Measurements from ENCODE around the gene TMPRSS6. TPM values are rescaled to one million over a fixed set of nuclear protein-coding genes. Genes with fewer than 3 reads are reported as not detected.

Gene TMPRSS6
- total RNA-seq, 1 experiment from 2014 or later = not detected

- no peak for TF ChIP-seq CTCF (IDR thresholded peaks at IDR 0.05; ENCODE audit: unreplicated experiment)
- peaks cover 7% of the 10 kb centered on the region for H3K36me3 Mint-ChIP-seq (ENCODE audit: insufficient read depth, unreplicated experiment)
- BruUV-seq (replicated peaks) = no TSS peak
- ChIA-PET CTCF (no interaction called here), POLR2A (no interaction called here)
- H3K27me3 Mint-ChIP-seq (ENCODE audit: insufficient read depth, unreplicated experiment) = no peaks in the 10 kb centered on the region
- H3K9me3 Mint-ChIP-seq (ENCODE audit: unreplicated experiment) = no peaks in the 10 kb centered on the region
- intact Hi-C loops (cut with micrococcal nuclease) = no loop called here
- H3K27ac Mint-ChIP-seq (ENCODE audit: low read depth, unreplicated experiment) = no peak overlapping the region
- no peak for DNase-seq (ENCODE audit: unreplicated experiment)
- peaks cover 6% of the 10 kb centered on the region for H3K4me1 Mint-ChIP-seq (ENCODE audit: insufficient read depth, unreplicated experiment)
- no peak overlapping the region for H3K4me3 Mint-ChIP-seq (ENCODE audit: unreplicated experiment)
Observed at GRCh38 chr22:37049224-37049623, 60.3 kb downstream of the TMPRSS6 start.

- Mint-ChIP-seq H3K9me3 (ENCODE audit: unreplicated experiment) (no peaks in the 10 kb centered on the region), H3K4me1 (ENCODE audit: insufficient read depth, unreplicated experiment) (peaks cover 6% of the 10 kb centered on the region), H3K27ac (ENCODE audit: low read depth, unreplicated experiment) (no peak overlapping the region), H3K27me3 (ENCODE audit: insufficient read depth, unreplicated experiment) (no peaks in the 10 kb centered on the region), H3K36me3 (ENCODE audit: insufficient read depth, unreplicated experiment) (peaks cover 7% of the 10 kb centered on the region), H3K4me3 (ENCODE audit: unreplicated experiment) (no peak overlapping the region)
- no TSS peak for BruUV-seq (replicated peaks)
- ChIA-PET POLR2A (no interaction called here), CTCF (interaction anchor here (0.5 kb wide), 1 partner anchor 95 kb away, joined by 5 read pairs; no protein-coding TSS in a partner anchor)
- DNase-seq (ENCODE audit: unreplicated experiment) = no peak
- intact Hi-C loops (cut with micrococcal nuclease) = no loop called here
- no peak for TF ChIP-seq CTCF (IDR thresholded peaks at IDR 0.05; ENCODE audit: unreplicated experiment)
Observed at GRCh38 chr22:37048133-37048532, 61.4 kb downstream of the TMPRSS6 start.

GRCh38 chr22:37047006-37047405 is 62.5 kb downstream of the TMPRSS6 start:
- CTCF ChIA-PET = no interaction called here
- Mint-ChIP-seq H3K27ac (ENCODE audit: low read depth, unreplicated experiment) (no peak overlapping the region), H3K9me3 (ENCODE audit: unreplicated experiment) (no peaks in the 10 kb centered on the region), H3K36me3 (ENCODE audit: insufficient read depth, unreplicated experiment) (no peaks in the 10 kb centered on the region), H3K4me1 (ENCODE audit: insufficient read depth, unreplicated experiment) (no peaks in the 10 kb centered on the region), H3K4me3 (ENCODE audit: unreplicated experiment) (no peak overlapping the region), H3K27me3 (ENCODE audit: insufficient read depth, unreplicated experiment) (no peaks in the 10 kb centered on the region)
- BruUV-seq (replicated peaks) = no TSS peak
- DNase-seq (ENCODE audit: unreplicated experiment) = no peak
- TF ChIP-seq CTCF (IDR thresholded peaks at IDR 0.05; ENCODE audit: unreplicated experiment) = no peak
- intact Hi-C loops (cut with micrococcal nuclease) = no loop called here
- POLR2A ChIA-PET = interaction anchor here (0.6 kb wide), 1 partner anchor 365 kb away, joined by 6 read pairs; no protein-coding TSS in a partner anchor

- Mint-ChIP-seq H3K4me1 (ENCODE audit: insufficient read depth, unreplicated experiment) (no peaks in the 10 kb centered on the region), H3K36me3 (ENCODE audit: insufficient read depth, unreplicated experiment) (no peaks in the 10 kb centered on the region), H3K4me3 (ENCODE audit: unreplicated experiment) (no peak overlapping the region), H3K27me3 (ENCODE audit: insufficient read depth, unreplicated experiment) (no peaks in the 10 kb centered on the region), H3K9me3 (ENCODE audit: unreplicated experiment) (no peaks in the 10 kb centered on the region), H3K27ac (ENCODE audit: low read depth, unreplicated experiment) (no peak overlapping the region)
- CTCF ChIA-PET = interaction anchor here (0.6 to 2.0 kb wide), 5 partner anchors 18 to 499 kb away, joined by 3 to 5 read pairs (median 3); no protein-coding TSS in a partner anchor
- DNase-seq (ENCODE audit: unreplicated experiment) = no peak
- TF ChIP-seq CTCF (IDR thresholded peaks at IDR 0.05; ENCODE audit: unreplicated experiment) = no peak
- intact Hi-C loops (cut with micrococcal nuclease) = no loop called here
- POLR2A ChIA-PET = interaction anchor here (0.6 kb wide), 1 partner anchor 365 kb away, joined by 6 read pairs; no protein-coding TSS in a partner anchor
- no TSS peak for BruUV-seq (replicated peaks)
Observed at GRCh38 chr22:37046589-37046988, 62.9 kb downstream of the TMPRSS6 start.

All from MCF 10A (cell line).